Uterus (tissue), 4 donors: ENCODE measurements around the gene BAG2. TPM values are rescaled to one million over a fixed set of nuclear protein-coding genes. Genes with fewer than 3 reads are reported as not detected.

Experiments
- DNase-seq, 2 donors: peaks; one replicate each; pipeline ENCODE4 v3.0.0-alpha.2; 2019 to 2020
- H3K27ac ChIP-seq, 2 donors: fragments of 200-600 bp; sonication (generic); 1 replicate in 1 of 2; 2 replicates in 1 of 2; pipeline ENCODE4 v1.5.1; 2016 to 2018
- H3K27me3 ChIP-seq, 2 donors: fragments of 200-600 bp; sonication (generic); one replicate each; pipeline ENCODE4 v1.5.1; 2018 to 2019; ENCODE audit warnings: control low read depth in 1 of 2
- H3K36me3 ChIP-seq, 2 donors: fragments of 200-600 bp; sonication (generic); one replicate each; pipeline ENCODE4 v1.5.1; 2019; ENCODE audit warnings: control low read depth in 1 of 2
- H3K4me1 ChIP-seq, 2 donors: fragments of 200-600 bp; sonication (generic); one replicate each; pipeline ENCODE4 v1.5.1; 2018 to 2019; ENCODE audit warnings: control low read depth in 1 of 2
- H3K4me3 ChIP-seq, 2 donors: fragments of 200-600 bp; sonication (generic); 1 replicate in 1 of 2; 2 replicates in 1 of 2; pipeline ENCODE4 v1.5.1; 2018 to 2019; ENCODE audit warnings: mild to moderate bottlenecking in 1 of 2
- H3K9me3 ChIP-seq, 2 donors: fragments of 200-600 bp; sonication (generic); one replicate each; pipeline ENCODE4 v1.5.1; 2019; ENCODE audit warnings: control low read depth in 1 of 2
- CTCF ChIP-seq, 4 experiments: fragments of 200-600 bp in 2 of 4; fragments of 450-650 bp in 2 of 4; sonication (generic) in 2 of 4; IDR thresholded peaks; one replicate each; pipeline ENCODE4 v1.5.1; 2016 to 2019; ENCODE audit warnings: antibody characterized with exemption in 4 of 4, mild to moderate bottlenecking in 2 of 4, moderate library complexity in 1 of 4
- POLR2A ChIP-seq, 2 donors: fragments of 450-650 bp; IDR thresholded peaks; one replicate each; pipeline ENCODE4 v1.6.1; 2016; ENCODE audit warnings: antibody characterized with exemption in 2 of 2, mild to moderate bottlenecking in 1 of 2, moderate library complexity in 1 of 2
- intact Hi-C: fragments of 100-400 bp; cut with DNase I; formaldehyde crosslinking; loops from one replicate; pipeline ENCODE4 v1.15.1; 2023; ENCODE audit warnings: low total_unique reads
- total RNA-seq, 4 donors: library from RNA; depleted of rRNA in 3 of 4; stranded (reverse); fragments of >200 nt in 3 of 4; gene quantifications; one replicate each; pipeline versions ENCODE4 v1.1.0 to v1.2.4, GENCODE V29; 2014 to 2023
- donor health status: DM: yes; HTN: yes; CAD: no.

BAG2 gene
- total RNA-seq, 4 donors from 2014 or later: 23.2 to 31.7 (median 26.9) TPM

GRCh38 chr6:57143690-57144089 is 28.4 kb upstream of the BAG2 start:
- no peak overlapping the region for H3K27ac ChIP-seq
- H3K4me3 ChIP-seq: no peak overlapping the region
- H3K36me3 ChIP-seq: no peaks in the 10 kb centered on the region
- intact Hi-C loops: no loop called here
- TF ChIP-seq POLR2A (IDR thresholded peaks at IDR 0.05): no peak
- H3K4me1 ChIP-seq: no peaks in the 10 kb centered on the region
- no peaks in the 10 kb centered on the region for H3K27me3 ChIP-seq
- DNase-seq: no peak
- H3K9me3 ChIP-seq: no peaks in the 10 kb centered on the region

GRCh38 chr6:57147401-57147800 is 24.7 kb upstream of the BAG2 start:
- intact Hi-C loops: no loop called here
- no peaks in the 10 kb centered on the region for H3K4me1 ChIP-seq
- no peaks in the 10 kb centered on the region for H3K36me3 ChIP-seq
- H3K4me3 ChIP-seq: no peak overlapping the region
- H3K27ac ChIP-seq: no peak overlapping the region
- no peaks in the 10 kb centered on the region for H3K27me3 ChIP-seq
- DNase-seq: no peak
- H3K9me3 ChIP-seq: no peaks in the 10 kb centered on the region
- TF ChIP-seq CTCF (IDR thresholded peaks at IDR 0.05): no peak
- TF ChIP-seq POLR2A (IDR thresholded peaks at IDR 0.05): no peak

- intact Hi-C loops: no loop called here
- Histone ChIP-seq H3K4me3 (no peak overlapping the region), H3K4me1 (no peaks in the 10 kb centered on the region), H3K27ac (no peak overlapping the region), H3K36me3 (no peaks in the 10 kb centered on the region), H3K9me3 (no peaks in the 10 kb centered on the region), H3K27me3 (no peaks in the 10 kb centered on the region)
- no peak for DNase-seq
- TF ChIP-seq POLR2A (IDR thresholded peaks at IDR 0.05) (no peak), CTCF (IDR thresholded peaks at IDR 0.05) (no peak)
Measured at GRCh38 chr6:57147955-57148858, 23.9 kb upstream of the BAG2 start.

- no peak for DNase-seq
- Histone ChIP-seq H3K4me1 (no peaks in the 10 kb centered on the region), H3K36me3 (no peaks in the 10 kb centered on the region), H3K4me3 (no peak overlapping the region), H3K9me3 (no peaks in the 10 kb centered on the region), H3K27me3 (no peaks in the 10 kb centered on the region), H3K27ac (no peak overlapping the region)
- intact Hi-C loops: no loop called here
- TF ChIP-seq CTCF (IDR thresholded peaks at IDR 0.05): no peak
Measured at GRCh38 chr6:57158658-57159057, 13.5 kb upstream of the BAG2 start.

- Histone ChIP-seq H3K4me3 (no peak overlapping the region), H3K4me1 (no peaks in the 10 kb centered on the region), H3K36me3 (no peaks in the 10 kb centered on the region), H3K9me3 (no peaks in the 10 kb centered on the region), H3K27ac (no peak overlapping the region), H3K27me3 (no peaks in the 10 kb centered on the region)
- TF ChIP-seq POLR2A (IDR thresholded peaks at IDR 0.05): no peak
- no peak for TF ChIP-seq CTCF (IDR thresholded peaks at IDR 0.05)
- intact Hi-C loops: no loop called here
- no peak for DNase-seq
Measured at GRCh38 chr6:57159127-57159526, 13.0 kb upstream of the BAG2 start.
